Neural progenitor cell (in vitro differentiated cells): ENCODE measurements around the gene GRK3.

ENCODE experiments used
- CTCF ChIP-seq: fragments of 200-600 bp; sonication (generic); IDR thresholded peaks from 2 replicates; pipeline ENCODE4 v1.5.1; 2017; ENCODE audit warnings: antibody characterized with exemption, mild to moderate bottlenecking
- EZH2 ChIP-seq: fragments of 200-600 bp; sonication (generic); IDR thresholded peaks from 2 replicates; pipeline ENCODE4 v1.6.1; 2017; ENCODE audit warnings: antibody characterized with exemption, mild to moderate bottlenecking, moderate library complexity
- EZH2phosphoT487 ChIP-seq: fragments of 200-600 bp; sonication (generic); IDR thresholded peaks from 2 replicates; pipeline ENCODE4 v1.6.1; 2017; ENCODE audit warnings: antibody characterized with exemption

DNA sequence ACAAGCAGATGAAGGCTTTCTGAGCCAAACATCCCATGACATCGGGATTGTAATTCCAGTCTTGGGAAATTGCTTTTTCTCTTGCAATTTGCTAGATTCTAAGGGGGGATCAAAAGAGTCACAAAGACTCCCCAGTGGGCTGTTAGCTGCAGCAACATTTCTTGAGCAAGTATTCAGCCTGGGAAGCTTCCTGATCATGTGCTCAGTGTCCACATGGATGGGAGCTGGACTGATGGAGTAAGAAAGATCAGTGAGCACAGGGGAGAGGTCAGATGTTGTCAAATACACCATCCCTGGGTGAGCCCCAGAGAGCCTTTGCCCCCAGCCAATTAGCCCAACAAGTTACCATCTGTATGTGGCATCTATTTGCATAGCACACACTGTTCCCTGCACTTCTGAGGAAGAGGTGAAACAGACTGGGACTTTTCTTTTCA is 10.2 kb upstream of the GRK3 start:
- TF ChIP-seq CTCF (no peak), EZH2 (no peak), EZH2phosphoT487 (no peak)
